Hematopoietic multipotent progenitor cell treated with erythropoietin and hydrocortisone succinate and interleukin-3 and kit ligand, for 8 days (in vitro differentiated cells): ENCODE results near the gene ATXN7L3.

Experiments
- DNase-seq: peaks from one replicate; pipeline ENCODE4 v3.0.0-alpha.2; 2015

The ATXN7L3 gene

DNA sequence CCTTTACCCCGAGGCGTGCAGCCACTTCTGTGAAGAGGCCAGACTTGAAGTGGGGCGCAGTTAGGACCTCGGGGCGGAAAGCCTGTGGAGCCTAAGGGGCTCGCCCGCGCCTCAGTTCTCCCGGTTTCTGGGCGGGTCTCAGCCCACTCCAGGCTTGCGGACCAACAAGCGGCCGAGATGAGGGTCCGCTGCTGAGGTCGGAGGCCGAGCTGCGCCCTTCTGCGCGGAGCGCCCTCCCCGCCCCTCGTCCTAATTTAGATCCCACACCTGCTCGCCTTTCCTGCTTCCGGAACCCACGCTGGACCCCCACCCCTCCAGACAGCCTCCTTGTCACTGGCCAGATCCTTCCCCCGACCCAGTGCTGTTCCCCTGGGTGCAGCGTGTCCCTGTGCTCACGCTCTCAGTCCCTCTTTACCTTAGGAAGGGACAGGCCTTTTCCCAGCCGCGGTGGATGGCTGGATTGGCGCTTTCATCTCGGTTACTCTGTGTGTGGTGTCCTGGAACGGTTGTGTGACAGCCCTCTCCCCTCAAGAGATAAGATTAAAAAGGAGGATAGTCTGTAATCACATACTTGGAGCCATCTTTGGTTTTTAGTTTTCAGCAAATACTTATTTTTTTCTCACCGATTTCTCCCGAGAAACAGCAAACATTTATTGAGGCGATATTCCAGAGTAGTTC is 933 bp upstream of the ATXN7L3 start:
- DNase-seq = peak; percentile 31

DNA sequence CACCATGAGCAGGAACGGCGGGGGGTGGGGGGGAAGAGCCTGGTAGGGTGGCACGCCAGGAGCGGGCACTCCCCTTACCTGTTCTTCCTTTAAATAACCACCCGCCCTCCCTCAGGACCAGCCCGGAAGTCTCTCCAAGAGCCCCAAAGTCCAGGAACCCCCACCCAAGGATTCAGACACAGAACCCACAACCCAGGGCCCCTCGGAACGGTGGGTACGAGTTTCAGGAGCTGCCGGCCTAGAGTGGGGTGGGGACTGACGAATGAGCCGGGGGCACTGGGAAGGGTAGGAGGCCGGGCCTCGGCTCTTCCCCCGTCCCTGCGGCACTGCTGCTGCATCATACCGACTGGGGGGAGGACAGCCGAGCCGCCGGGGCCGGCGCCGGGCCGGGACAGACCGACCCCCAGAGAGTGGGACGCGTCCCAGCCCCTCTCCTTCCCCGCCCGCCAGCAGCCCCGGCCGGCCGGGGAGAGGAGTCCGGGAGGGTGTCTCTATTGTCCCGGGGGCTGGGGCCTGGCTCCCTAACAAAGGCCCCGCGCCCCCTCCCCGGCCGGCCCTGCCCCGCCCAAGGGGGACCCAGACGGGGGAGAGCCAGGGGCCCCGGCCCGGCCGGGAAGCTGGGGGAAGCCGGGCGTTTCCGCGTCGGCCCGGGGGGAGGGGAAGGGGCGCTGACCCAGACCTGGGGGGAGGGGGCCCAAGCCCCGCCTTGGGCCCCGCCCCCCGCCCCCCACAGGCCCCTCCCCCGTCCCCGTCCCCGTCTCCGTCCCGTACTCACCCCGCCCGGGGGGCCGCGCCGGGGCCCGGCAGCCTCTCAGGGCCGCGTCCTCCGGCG is 747 bp downstream of the ATXN7L3 start:
- peak; percentile 41 for DNase-seq

DNA sequence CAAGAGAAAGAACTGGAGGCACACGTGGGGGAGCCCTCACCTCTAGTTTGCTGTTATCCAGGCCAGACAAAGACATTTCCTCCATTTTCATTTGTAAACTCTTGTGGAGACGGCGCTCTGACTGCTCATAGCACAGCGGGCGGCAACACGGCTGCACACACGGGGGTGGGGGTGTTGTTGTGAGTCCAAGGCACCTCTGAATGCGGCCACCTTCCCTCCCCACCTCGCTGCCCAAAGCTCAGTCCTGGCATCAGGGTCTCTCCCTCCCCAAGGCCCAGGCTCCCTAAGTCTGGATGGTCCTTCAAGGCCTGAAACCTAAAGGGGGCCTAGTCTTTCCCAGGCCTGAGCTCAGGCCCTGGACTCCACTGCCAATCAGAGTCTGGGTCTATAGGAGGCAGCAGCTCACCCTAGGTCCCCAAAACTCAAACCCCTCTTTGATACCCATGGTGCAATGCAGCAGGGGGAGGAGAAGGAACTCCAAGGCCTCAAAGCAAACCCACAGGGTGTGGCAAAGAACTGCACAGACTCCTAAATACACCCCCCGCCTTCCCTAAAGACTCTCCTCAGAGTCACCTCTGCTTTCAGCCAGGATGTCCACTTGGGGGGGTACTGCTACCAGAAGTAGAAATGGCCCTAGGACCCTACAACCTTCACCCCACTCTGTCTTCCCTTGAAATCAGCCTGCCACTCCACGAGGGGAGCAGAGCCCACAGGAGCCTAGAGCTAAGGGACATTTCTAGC is 1.5 kb downstream of the ATXN7L3 start:
- peak; percentile 94 for DNase-seq

- DNase-seq = no peak
Observed at GRCh38 chr17:44197107-44197506, 2.6 kb downstream of the ATXN7L3 start.

- DNase-seq = no peak
Observed at GRCh38 chr17:44193326-44194084, 6.2 kb downstream of the ATXN7L3 start.

DNA sequence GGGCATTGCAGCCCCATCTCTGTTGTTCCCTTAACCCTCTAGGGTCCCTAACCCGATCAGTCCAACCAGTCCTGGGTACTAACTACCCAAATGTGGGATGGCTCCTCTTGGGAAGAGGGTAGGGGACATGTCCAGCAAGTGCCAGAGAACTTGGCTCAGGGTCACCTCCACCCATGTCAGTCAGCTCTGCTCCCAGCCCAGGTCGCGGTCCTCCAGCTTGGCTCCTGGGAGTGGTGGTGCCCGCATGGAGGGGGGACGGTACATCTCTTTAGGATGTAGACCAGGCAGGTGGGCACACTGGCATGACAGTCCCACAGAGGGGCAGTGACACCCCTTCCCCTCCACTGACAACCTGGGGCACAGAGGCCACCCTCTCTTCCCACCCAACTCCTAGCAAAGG is 6.9 kb downstream of the ATXN7L3 start:
- DNase-seq = no peak

DNA sequence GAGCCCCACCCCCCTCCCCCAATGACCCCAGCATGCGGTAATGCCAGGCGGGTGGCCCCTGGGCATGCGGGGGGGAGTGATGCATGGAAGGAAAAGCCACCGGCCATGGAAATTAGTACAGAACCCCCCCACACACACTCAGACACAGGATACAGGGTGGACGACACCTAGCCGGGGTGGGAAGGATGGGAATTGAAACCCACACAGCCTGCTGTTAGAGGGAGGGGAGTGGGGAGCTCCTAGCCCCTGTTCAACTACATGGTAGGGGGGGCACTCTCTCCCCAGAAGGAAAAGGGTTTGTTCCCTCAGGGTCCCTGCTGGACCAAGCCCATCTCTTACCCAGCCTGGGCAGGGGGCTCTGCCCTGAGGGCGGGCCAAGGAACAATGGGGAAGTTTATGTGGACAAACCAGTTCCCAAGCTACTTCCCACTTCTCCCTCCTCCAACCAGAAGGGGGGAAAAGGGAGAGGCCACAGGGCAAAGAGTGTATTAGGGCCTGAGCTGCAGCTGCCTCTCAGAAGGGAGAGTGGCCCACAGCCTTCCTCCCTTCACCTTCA is 7.7 kb downstream of the ATXN7L3 start:
- no peak for DNase-seq

DNA sequence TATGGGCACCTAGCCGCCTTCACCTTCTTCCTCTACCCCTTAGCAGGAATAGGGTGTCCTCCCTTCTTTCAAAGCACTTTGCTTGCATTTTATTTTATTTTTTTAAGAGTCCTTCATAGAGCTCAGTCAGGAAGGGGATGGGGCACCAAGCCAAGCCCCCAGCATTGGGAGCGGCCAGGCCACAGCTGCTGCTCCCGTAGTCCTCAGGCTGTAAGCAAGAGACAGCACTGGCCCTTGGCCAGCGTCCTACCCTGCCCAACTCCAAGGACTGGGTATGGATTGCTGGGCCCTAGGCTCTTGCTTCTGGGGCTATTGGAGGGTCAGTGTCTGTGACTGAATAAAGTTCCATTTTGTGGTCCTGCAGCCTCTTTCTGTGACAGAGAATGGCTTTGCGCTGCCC is 8.3 kb downstream of the ATXN7L3 start:
- DNase-seq = no peak

DNA sequence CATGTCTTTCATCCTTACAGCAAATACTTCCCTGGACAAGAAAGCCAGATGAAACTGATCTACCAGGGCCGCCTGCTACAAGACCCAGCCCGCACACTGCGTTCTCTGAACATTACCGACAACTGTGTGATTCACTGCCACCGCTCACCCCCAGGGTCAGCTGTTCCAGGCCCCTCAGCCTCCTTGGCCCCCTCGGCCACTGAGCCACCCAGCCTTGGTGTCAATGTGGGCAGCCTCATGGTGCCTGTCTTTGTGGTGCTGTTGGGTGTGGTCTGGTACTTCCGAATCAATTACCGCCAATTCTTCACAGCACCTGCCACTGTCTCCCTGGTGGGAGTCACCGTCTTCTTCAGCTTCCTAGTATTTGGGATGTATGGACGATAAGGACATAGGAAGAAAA is 9.2 kb downstream of the ATXN7L3 start:
- DNase-seq = no peak

DNA sequence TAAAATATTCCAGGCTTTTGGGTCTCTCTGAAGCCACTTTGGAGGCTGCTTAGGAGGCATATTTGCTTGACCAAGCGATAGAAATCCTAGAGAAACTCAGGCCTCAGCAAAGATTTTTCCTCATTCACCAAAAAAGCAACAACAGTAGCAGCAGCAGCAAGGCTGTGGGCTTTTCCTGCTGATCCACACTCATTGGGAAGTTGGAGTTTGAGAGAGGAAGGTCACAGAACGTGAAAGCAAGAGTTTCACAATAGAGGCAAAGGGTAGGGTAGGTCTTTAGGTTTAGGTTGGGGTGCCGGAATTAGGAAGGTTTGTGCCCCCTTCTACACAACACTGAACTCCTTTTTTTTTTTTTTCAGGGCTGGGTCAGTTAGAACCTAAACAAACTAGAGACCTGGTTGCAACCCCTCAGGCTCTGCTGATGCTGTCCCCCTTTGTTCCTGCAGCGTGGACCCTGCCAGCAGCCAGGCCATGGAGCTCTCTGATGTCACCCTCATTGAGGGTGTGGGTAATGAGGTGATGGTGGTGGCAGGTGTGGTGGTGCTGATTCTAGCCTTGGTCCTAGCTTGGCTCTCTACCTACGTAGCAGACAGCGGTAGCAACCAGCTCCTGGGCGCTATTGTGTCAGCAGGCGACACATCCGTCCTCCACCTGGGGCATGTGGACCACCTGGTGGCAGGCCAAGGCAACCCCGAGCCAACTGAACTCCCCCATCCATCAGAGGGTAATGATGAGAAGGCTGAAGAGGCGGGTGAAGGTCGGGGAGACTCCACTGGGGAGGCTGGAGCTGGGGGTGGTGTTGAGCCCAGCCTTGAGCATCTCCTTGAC is 10.9 kb downstream of the ATXN7L3 start:
- DNase-seq = no peak

- peak; percentile 50 for DNase-seq
Observed at GRCh38 chr17:44187131-44187899, 12.4 kb downstream of the ATXN7L3 start.

DNA sequence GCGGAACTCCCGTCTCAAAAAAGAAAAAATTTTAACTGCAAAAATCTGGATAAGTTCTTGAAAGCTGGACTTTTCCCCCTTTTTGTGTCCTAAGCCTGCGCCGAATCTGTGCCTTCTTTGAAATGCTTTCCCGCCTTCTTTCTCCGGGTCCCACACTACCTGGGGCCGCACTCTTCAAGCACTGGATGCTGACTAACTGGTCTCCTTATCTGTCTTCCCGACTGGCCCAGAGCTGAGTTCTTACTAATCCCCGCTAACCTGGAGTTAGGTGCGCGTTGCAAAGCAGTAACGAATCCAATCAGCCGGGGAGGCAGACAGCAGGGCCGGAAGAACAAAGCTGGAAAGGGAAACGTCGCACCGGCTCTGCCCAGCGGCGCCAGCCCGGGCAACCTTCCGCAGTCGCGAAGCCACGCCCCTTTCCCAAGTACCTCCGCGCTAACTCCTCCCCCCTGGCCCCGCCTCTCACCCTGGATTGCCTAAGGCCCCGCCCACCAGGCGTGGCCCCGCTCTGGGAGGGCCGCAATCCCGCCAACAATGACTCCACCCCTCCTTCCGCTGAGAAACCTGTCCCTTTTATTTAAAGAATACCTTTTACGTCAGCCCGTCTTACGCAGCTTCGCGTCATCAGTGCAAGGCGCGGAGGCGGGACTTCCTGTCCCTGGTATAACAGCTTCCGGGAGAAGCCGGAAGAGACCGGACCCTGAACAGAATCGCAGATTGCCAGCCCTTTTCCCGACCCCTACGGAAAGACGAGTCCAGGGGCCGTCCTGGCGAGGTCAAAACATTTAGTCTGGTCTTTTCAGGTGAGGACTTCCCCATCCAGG is 13.2 kb downstream of the ATXN7L3 start, which contains the start of gene TMUB2:
TSS of gene TMUB2 (plus strand) at position 666 of the 824 bp plus-strand sequence. CDS start 737 bp downstream, outside the sequence.
- DNase-seq = peak; percentile 99

GRCh38 chr17:44184212-44184810 is 15.4 kb downstream of the ATXN7L3 start:
- DNase-seq = no peak

GRCh38 chr17:44183024-44183423 is 16.7 kb downstream of the ATXN7L3 start:
- no peak for DNase-seq

- DNase-seq = no peak
Observed at GRCh38 chr17:44178133-44178532, 21.6 kb downstream of the ATXN7L3 start.

DNA sequence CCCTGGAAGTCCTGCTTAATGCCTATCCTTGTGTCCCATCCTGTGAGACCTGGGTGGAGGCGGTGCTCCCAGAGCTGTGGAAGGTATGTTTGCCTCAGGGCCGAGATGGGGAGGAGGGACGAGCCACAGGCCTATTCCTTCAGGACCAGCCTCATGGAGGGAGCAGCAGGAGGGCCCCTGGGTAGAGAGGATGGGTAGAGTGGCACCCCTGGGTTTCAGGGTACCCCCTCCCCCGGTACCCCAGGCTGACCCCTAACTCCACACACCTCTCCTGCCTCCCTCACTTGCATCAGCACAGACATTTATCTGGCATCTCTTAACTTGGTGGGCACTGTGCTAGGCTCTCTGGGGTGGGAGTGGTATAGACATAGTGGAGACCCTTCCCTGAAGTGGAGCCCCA is 22.0 kb downstream of the ATXN7L3 start:
- DNase-seq = no peak

GRCh38 chr17:44176671-44177501 is 22.8 kb downstream of the ATXN7L3 start:
- no peak for DNase-seq

GRCh38 chr17:44176257-44176656 is 23.4 kb downstream of the ATXN7L3 start:
- no peak for DNase-seq
